Transverse colon (tissue), 4 donors: Measurements from ENCODE around the gene GCNA.

Experiments used
- CTCF ChIP-seq, 5 experiments: fragments of 200-600 bp in 3 of 5; fragments of 450-650 bp in 2 of 5; sonication (generic) in 3 of 5; IDR thresholded peaks; 1 replicate in 2 of 5; 2 replicates in 3 of 5; pipeline ENCODE4 v1.5.1; 2016 to 2017; ENCODE audit warnings: antibody characterized with exemption in 5 of 5, inconsistent platforms in 3 of 5, mild to moderate bottlenecking in 2 of 5, moderate library complexity in 1 of 5
- POLR2A ChIP-seq: fragments of 450-650 bp; IDR thresholded peaks from one replicate; pipeline ENCODE4 v1.6.1; 2016; ENCODE audit warnings: antibody characterized with exemption, mild to moderate bottlenecking, moderate library complexity
- POLR2AphosphoS5 ChIP-seq, 3 donors: sonication (generic); formaldehyde crosslinking; IDR thresholded peaks; one replicate each; pipeline ENCODE4 v1.6.1; 2016; ENCODE audit warnings: antibody characterized with exemption in 3 of 3

DNA sequence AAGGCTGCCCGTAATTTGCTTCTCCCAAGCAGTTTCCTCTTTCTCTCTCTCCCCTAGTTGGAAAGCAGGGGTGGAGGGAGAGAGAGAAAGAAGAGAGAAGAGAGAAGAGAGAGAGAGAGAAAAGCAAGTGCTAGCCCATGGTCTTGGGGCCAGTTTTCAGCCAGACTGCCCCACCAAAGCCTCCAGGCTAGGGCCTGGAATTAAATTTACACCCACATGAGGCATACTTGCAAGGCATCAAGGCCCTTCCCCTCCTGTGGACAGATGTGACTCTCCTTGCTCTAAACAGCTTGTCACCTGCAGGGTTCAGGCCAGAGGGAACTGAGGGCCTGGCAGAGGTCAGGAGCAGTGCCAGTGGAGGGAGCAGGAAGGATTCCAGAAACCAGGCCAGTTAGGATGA is 41.7 kb downstream of the GCNA start:
- TF ChIP-seq CTCF (IDR thresholded peaks at IDR 0.05) = no peak
- TF ChIP-seq POLR2A = no peak
- no peak for TF ChIP-seq POLR2AphosphoS5 (IDR thresholded peaks at IDR 0.05)
